Skeletal muscle satellite cell (primary cell): Measurements from ENCODE around the gene IRS2.

Experiments used
- H3K27me3 ChIP-seq: 2 replicates; pipeline ENCODE4 v1.7.0; 2013; ENCODE audit warnings: low read length; ENCODE audit not compliant: control insufficient read depth, insufficient read depth
- H3K36me3 ChIP-seq: 2 replicates; pipeline ENCODE4 v1.7.0; 2013; ENCODE audit warnings: mild to moderate bottlenecking, control low read depth, low read length; ENCODE audit not compliant: insufficient read depth
- H3K4me1 ChIP-seq: 2 replicates; pipeline ENCODE4 v1.7.0; 2013; ENCODE audit warnings: low read length; ENCODE audit not compliant: control insufficient read depth, insufficient read depth
- H3K4me2 ChIP-seq: 2 replicates; pipeline ENCODE4 v1.7.0; 2013; ENCODE audit warnings: mild to moderate bottlenecking, low read length
- H3K4me3 ChIP-seq: 2 replicates; pipeline ENCODE4 v1.7.0; 2013; ENCODE audit warnings: low read length
- H3K9ac ChIP-seq: 2 replicates; pipeline ENCODE4 v1.7.0; 2013; ENCODE audit warnings: mild to moderate bottlenecking, low read depth, low read length, moderate library complexity
- H3K9me3 ChIP-seq: replicated peaks from 2 replicates; pipeline ENCODE4 v1.7.0; 2013; ENCODE audit warnings: mild to moderate bottlenecking, control low read depth, low read length

IRS2 gene

GRCh38 chr13:109785141-109785891, 1.1 kb downstream of the IRS2 start:
- Histone ChIP-seq H3K9ac (peak overlapping the region; percentile 92), H3K36me3 (peaks cover 47% of the 10 kb centered on the region), H3K27me3 (no peaks in the 10 kb centered on the region), H3K4me1 (peaks cover 42% of the 10 kb centered on the region), H3K4me2 (peak overlapping the region; percentile 98), H3K9me3 (no peaks in the 10 kb centered on the region), H3K4me3 (peak overlapping the region; percentile 87)

GRCh38 chr13:109784590-109785140, 1.7 kb downstream of the IRS2 start:
- Histone ChIP-seq H3K4me2 (peak overlapping the region; percentile 98), H3K27me3 (no peaks in the 10 kb centered on the region), H3K9ac (peak overlapping the region; percentile 92), H3K4me1 (peaks cover 44% of the 10 kb centered on the region), H3K9me3 (no peaks in the 10 kb centered on the region), H3K36me3 (peaks cover 54% of the 10 kb centered on the region), H3K4me3 (peak overlapping the region; percentile 87)

- Histone ChIP-seq H3K9me3 (no peaks in the 10 kb centered on the region), H3K4me1 (peaks cover 44% of the 10 kb centered on the region), H3K4me3 (peak overlapping the region; percentile 87), H3K4me2 (peak overlapping the region; percentile 98), H3K9ac (peak overlapping the region; percentile 92), H3K36me3 (peaks cover 60% of the 10 kb centered on the region), H3K27me3 (no peaks in the 10 kb centered on the region)
These were observed 2.4 kb downstream of the IRS2 start for GRCh38 chr13:109783815-109784589.

- Histone ChIP-seq H3K36me3 (peaks cover 66% of the 10 kb centered on the region), H3K27me3 (no peaks in the 10 kb centered on the region), H3K4me2 (peak overlapping the region; percentile 98), H3K4me3 (peak overlapping the region; percentile 87), H3K9me3 (no peaks in the 10 kb centered on the region), H3K4me1 (peaks cover 42% of the 10 kb centered on the region), H3K9ac (peak overlapping the region; percentile 14)
These were observed 3.0 kb downstream of the IRS2 start for GRCh38 chr13:109783447-109783814.

GRCh38 chr13:109782823-109783431, 3.5 kb downstream of the IRS2 start:
- Histone ChIP-seq H3K9me3 (no peaks in the 10 kb centered on the region), H3K4me2 (peak overlapping the region; percentile 98), H3K27me3 (no peaks in the 10 kb centered on the region), H3K4me3 (peak overlapping the region; percentile 87), H3K4me1 (peaks cover 45% of the 10 kb centered on the region), H3K36me3 (peaks cover 71% of the 10 kb centered on the region), H3K9ac (peak overlapping the region; percentile 14)

- Histone ChIP-seq H3K9ac (peak overlapping the region; percentile 80), H3K4me3 (peak overlapping the region; percentile 87)
These were observed 4.1 kb downstream of the IRS2 start for GRCh38 chr13:109782066-109782822.

GRCh38 chr13:109781384-109782065, 4.9 kb downstream of the IRS2 start:
- Histone ChIP-seq H3K9ac (peak overlapping the region; percentile 80), H3K4me2 (peak overlapping the region; percentile 98), H3K36me3 (peaks cover 81% of the 10 kb centered on the region), H3K4me3 (peak overlapping the region; percentile 87), H3K27me3 (no peaks in the 10 kb centered on the region), H3K9me3 (no peaks in the 10 kb centered on the region), H3K4me1 (peaks cover 56% of the 10 kb centered on the region)

More at GRCh38 chr13:109782066-109782822, 4.1 kb downstream of the IRS2 start:
- Histone ChIP-seq H3K4me1 (peaks cover 49% of the 10 kb centered on the region), H3K36me3 (peaks cover 75% of the 10 kb centered on the region), H3K4me2 (peak overlapping the region; percentile 98), H3K9me3 (no peaks in the 10 kb centered on the region), H3K27me3 (no peaks in the 10 kb centered on the region)

GRCh38 chr13:109780845-109781383, 5.5 kb downstream of the IRS2 start:
- peaks cover 83% of the 10 kb centered on the region for H3K36me3 ChIP-seq
- no peaks in the 10 kb centered on the region for H3K9me3 ChIP-seq
- peaks cover 62% of the 10 kb centered on the region for H3K4me1 ChIP-seq
- peak overlapping the region; percentile 80 for H3K9ac ChIP-seq
- peak overlapping the region; percentile 87 for H3K4me3 ChIP-seq
- no peaks in the 10 kb centered on the region for H3K27me3 ChIP-seq
- peak overlapping the region; percentile 98 for H3K4me2 ChIP-seq

- Histone ChIP-seq H3K36me3 (peaks cover 79% of the 10 kb centered on the region), H3K4me1 (peaks cover 70% of the 10 kb centered on the region), H3K9me3 (no peaks in the 10 kb centered on the region), H3K4me3 (peak overlapping the region; percentile 87), H3K9ac (peak overlapping the region; percentile 80), H3K27me3 (no peaks in the 10 kb centered on the region), H3K4me2 (peak overlapping the region; percentile 98)
These were observed 6.4 kb downstream of the IRS2 start for GRCh38 chr13:109779876-109780510.

- Histone ChIP-seq H3K4me1 (peaks cover 79% of the 10 kb centered on the region), H3K4me2 (peak overlapping the region; percentile 98), H3K9ac (peak overlapping the region; percentile 80), H3K27me3 (no peaks in the 10 kb centered on the region), H3K4me3 (peak overlapping the region; percentile 87), H3K36me3 (peaks cover 82% of the 10 kb centered on the region), H3K9me3 (no peaks in the 10 kb centered on the region)
These were observed 7.3 kb downstream of the IRS2 start for GRCh38 chr13:109779074-109779473.
